ENCODE results near the gene USP5. TPM values are rescaled to one million over a fixed set of nuclear protein-coding genes. Genes with fewer than 3 reads are reported as not detected.
A peak's percentile ranks its signal among the peaks of the same experiment; 100 is the strongest.

Gene USP5
- total RNA-seq, 2 experiments from 2014 or later, result 31.8 to 33.4 TPM

DNA sequence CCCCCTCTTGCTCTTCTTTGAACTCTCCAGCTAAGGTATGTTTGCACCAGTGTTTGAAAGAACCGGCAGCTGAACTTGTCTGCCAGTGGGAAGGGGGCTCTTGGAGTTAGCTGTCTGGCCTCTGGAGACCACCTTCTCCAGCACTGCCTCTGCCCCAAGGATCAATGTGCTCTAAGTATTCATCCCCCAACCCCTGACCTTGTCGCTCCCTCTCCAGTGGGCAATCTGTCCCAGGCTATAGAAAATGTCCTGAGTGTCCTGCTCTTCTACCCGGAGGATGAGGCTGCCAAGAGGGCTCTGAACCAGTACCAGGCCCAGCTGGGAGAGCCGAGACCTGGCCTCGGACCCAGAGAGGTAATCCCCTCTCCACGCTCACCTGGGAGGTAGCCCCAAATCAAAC is 21.0 kb upstream of the USP5 start:
- Histone ChIP-seq H3K4me3 (ENCODE audit: low read length) (no peak overlapping the region), H3K27ac (ENCODE audit: low read depth in 1 of 2, low read length in 2 of 2) (no peak overlapping the region), H3K36me3 (ENCODE audit: insufficient read depth, low read length) (no peaks in the 10 kb centered on the region), H3K9me3 (ENCODE audit: control insufficient read depth in 1 of 2, insufficient read depth in 1 of 2, low read length in 2 of 2) (peaks cover 0 to 6% of the 10 kb centered on the region in 2 experiments), H3K4me1 (ENCODE audit: insufficient read depth, low read length) (peaks cover 29% of the 10 kb centered on the region), H3K27me3 (ENCODE audit: control insufficient read depth in 1 of 2, insufficient read depth in 2 of 2, low read length in 2 of 2) (peaks cover 16 to 25% of the 10 kb centered on the region in 2 experiments)
- no peak for ATAC-seq (ENCODE audit: poor library complexity)
- DNase-seq, result no peak
- ChIA-PET CTCF (interaction anchor here (1.1 to 2.3 kb wide), 2 partner anchors 60 to 64 kb away, joined by 4 to 8 read pairs; no protein-coding TSS in a partner anchor), POLR2A (interaction anchor here (1.0 to 8.0 kb wide), 3 partner anchors 38 to 77 kb away, joined by 6 to 57 read pairs (median 16); partner anchors contain the start of gene MLF2)
- peak overlapping the region; percentile 81 for H3K4me3 Mint-ChIP-seq
- H3K27ac Mint-ChIP-seq, result no peak overlapping the region
- intact Hi-C loops (cut with DNase I, micrococcal nuclease), result no loop called here
- H3K9me3 Mint-ChIP-seq, result no peaks in the 10 kb centered on the region
- H3K4me1 Mint-ChIP-seq (ENCODE audit: low read depth), result peaks cover 17% of the 10 kb centered on the region
- TF ChIP-seq, protein P1, sequence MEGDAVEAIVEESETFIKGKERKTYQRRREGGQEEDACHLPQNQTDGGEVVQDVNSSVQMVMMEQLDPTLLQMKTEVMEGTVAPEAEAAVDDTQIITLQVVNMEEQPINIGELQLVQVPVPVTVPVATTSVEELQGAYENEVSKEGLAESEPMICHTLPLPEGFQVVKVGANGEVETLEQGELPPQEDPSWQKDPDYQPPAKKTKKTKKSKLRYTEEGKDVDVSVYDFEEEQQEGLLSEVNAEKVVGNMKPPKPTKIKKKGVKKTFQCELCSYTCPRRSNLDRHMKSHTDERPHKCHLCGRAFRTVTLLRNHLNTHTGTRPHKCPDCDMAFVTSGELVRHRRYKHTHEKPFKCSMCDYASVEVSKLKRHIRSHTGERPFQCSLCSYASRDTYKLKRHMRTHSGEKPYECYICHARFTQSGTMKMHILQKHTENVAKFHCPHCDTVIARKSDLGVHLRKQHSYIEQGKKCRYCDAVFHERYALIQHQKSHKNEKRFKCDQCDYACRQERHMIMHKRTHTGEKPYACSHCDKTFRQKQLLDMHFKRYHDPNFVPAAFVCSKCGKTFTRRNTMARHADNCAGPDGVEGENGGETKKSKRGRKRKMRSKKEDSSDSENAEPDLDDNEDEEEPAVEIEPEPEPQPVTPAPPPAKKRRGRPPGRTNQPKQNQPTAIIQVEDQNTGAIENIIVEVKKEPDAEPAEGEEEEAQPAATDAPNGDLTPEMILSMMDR (IDR thresholded peaks at IDR 0.05), result no peak
- peaks cover 10% of the 10 kb centered on the region for H3K27me3 Mint-ChIP-seq
- H3K36me3 Mint-ChIP-seq (ENCODE audit: low read depth), result no peaks in the 10 kb centered on the region

DNA sequence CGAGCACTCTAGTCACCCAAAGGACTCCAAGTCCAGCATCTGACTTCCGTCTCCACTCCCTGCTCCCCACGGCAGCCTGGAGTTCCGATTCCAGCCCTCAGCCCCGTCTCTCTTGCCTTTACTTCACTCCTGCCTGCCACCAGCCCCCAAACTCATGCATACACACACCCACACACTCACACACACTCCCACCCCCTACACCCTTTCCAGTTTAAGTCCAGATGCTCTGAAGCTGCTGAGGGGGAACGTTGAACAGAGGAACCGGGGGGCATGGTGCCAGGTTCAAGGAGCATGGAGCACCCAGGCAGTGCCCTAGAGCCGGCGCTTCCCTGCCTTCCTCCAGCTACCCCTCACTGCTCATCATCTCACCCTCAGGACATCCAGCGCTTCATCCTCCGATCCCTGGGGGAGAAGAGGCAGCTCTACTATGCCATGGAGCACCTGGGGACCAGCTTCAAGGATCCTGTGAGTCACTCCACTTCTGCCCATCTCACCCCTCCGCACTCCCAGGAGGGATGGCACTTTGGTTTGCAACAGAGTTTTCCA is 20.4 kb upstream of the USP5 start:
- H3K9me3 ChIP-seq (ENCODE audit: control insufficient read depth in 1 of 2, insufficient read depth in 1 of 2, low read length in 2 of 2), result peaks cover 0 to 6% of the 10 kb centered on the region in 2 experiments
- POLR2A ChIA-PET, result no interaction called here
- H3K36me3 Mint-ChIP-seq (ENCODE audit: low read depth), result no peaks in the 10 kb centered on the region
- H3K27ac Mint-ChIP-seq, result no peak overlapping the region
- H3K9me3 Mint-ChIP-seq, result no peaks in the 10 kb centered on the region
- DNase-seq (no peak), ATAC-seq (ENCODE audit: poor library complexity) (no peak)
- intact Hi-C loops (cut with DNase I, micrococcal nuclease), result no loop called here
- TF ChIP-seq, protein P1 (IDR thresholded peaks at IDR 0.05), result no peak
- no peaks in the 10 kb centered on the region for H3K36me3 ChIP-seq (ENCODE audit: insufficient read depth, low read length)
- peaks cover 30% of the 10 kb centered on the region for H3K4me1 ChIP-seq (ENCODE audit: insufficient read depth, low read length)
- H3K4me3 ChIP-seq (ENCODE audit: low read length), result no peak overlapping the region
- H3K4me3 Mint-ChIP-seq, result peak overlapping the region; percentile 58
- peaks cover 17% of the 10 kb centered on the region for H3K4me1 Mint-ChIP-seq (ENCODE audit: low read depth)
- peaks cover 10% of the 10 kb centered on the region for H3K27me3 Mint-ChIP-seq
- peaks cover 11 to 20% of the 10 kb centered on the region in 2 experiments for H3K27me3 ChIP-seq (ENCODE audit: control insufficient read depth in 1 of 2, insufficient read depth in 2 of 2, low read length in 2 of 2)
- no peak overlapping the region for H3K27ac ChIP-seq (ENCODE audit: low read depth in 1 of 2, low read length in 2 of 2)
- CTCF ChIA-PET, result interaction anchor here (2.3 kb wide), 1 partner anchor 60 kb away, joined by 8 read pairs; no protein-coding TSS in a partner anchor

DNA sequence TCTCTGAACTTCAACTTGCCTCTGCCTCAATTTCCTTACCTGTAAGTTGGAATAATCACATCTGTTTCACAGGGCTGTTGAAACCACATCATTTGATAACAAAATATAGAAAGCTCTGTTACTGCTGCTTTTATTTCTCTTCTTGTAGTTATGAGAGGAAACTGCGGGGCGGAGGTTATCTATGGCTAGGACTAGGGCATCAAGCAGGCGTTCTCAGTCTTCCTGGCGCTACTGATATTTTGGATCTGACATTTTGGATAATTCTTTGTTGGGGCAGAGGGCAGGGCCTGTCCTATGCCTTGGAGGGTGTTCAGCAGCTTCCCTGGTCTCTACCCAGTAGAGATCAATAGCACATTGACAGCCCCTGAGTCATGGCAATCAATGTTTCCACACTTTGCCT is 19.8 kb upstream of the USP5 start:
- Histone ChIP-seq H3K27me3 (ENCODE audit: control insufficient read depth in 1 of 2, insufficient read depth in 2 of 2, low read length in 2 of 2) (peaks cover 5 to 15% of the 10 kb centered on the region in 2 experiments), H3K36me3 (ENCODE audit: insufficient read depth, low read length) (no peaks in the 10 kb centered on the region), H3K4me3 (ENCODE audit: low read length) (no peak overlapping the region), H3K9me3 (ENCODE audit: control insufficient read depth in 1 of 2, insufficient read depth in 1 of 2, low read length in 2 of 2) (peaks cover 0 to 6% of the 10 kb centered on the region in 2 experiments), H3K27ac (ENCODE audit: low read depth in 1 of 2, low read length in 2 of 2) (no peak overlapping the region), H3K4me1 (ENCODE audit: insufficient read depth, low read length) (peaks cover 30% of the 10 kb centered on the region)
- Mint-ChIP-seq H3K4me1 (ENCODE audit: low read depth) (peaks cover 16% of the 10 kb centered on the region), H3K9me3 (no peaks in the 10 kb centered on the region), H3K4me3 (no peak overlapping the region), H3K27me3 (peaks cover 9% of the 10 kb centered on the region), H3K36me3 (ENCODE audit: low read depth) (no peaks in the 10 kb centered on the region), H3K27ac (no peak overlapping the region)
- intact Hi-C loops (cut with DNase I, micrococcal nuclease), result no loop called here
- DNase-seq (no peak), ATAC-seq (ENCODE audit: poor library complexity) (no peak)
- POLR2A ChIA-PET, result interaction anchor here (1.3 to 1.4 kb wide), 2 partner anchors 21 to 80 kb away, joined by 3 to 5 read pairs; partner anchors contain the start of gene MLF2
- TF ChIP-seq, protein P1 (IDR thresholded peaks at IDR 0.05), result no peak
- CTCF ChIA-PET, result interaction anchor here (1.6 kb wide), 1 partner anchor 79 kb away, joined by 4 read pairs; the partner anchor contains the start of gene MLF2
